UCSD-AML1 (cell line): ENCODE results near the gene AGBL1.

Source experiments
- DNase-seq: peaks from one replicate; lab custom pipeline; 2025; ENCODE audit not compliant: unreplicated experiment; lab: John Stamatoyannopoulos, UW

The AGBL1 gene

DNA sequence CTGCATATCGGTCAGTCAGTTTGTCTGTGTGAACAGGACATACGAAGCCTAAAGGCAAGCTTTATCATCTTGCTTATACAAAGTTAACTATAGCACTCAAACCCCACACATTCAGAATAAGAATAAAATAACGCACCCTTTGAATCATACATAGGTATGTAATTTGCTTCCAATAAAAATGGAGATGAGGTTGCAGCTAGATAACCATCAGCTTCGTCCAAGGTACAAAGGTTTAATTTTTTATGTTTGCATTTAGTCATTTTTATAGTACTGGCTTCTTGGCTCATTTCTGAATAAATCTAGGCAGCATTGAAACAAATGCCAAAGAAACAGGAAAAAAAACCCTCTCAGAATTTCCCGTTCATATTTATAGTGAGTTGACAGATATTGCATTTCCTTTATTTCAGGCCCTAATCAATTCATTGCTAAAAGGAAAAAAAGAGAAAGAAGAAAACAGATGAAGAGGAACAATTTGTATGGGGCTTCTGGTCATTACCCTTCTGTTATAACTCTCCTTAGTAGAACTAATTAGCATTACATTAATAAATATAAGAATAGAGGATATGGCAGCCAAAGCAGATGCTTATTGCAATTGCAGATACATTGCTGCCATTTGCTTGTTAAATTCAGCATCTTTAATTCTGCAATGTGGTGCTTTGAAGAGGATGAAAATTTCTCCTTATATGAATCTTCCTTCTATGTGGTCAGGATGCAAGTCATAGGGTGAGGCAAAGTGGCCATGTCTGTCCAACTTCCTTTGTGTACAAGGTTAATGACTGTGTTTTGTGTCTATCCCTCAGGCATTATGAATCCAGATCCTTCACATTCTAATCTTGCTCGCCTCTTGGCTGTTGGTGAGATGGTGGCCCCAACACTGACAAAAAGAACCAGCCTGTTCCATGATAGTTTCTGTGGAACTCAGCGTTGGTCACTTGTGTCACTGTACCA, 550.0 kb downstream of the AGBL1 start:
- no peak for DNase-seq

DNA sequence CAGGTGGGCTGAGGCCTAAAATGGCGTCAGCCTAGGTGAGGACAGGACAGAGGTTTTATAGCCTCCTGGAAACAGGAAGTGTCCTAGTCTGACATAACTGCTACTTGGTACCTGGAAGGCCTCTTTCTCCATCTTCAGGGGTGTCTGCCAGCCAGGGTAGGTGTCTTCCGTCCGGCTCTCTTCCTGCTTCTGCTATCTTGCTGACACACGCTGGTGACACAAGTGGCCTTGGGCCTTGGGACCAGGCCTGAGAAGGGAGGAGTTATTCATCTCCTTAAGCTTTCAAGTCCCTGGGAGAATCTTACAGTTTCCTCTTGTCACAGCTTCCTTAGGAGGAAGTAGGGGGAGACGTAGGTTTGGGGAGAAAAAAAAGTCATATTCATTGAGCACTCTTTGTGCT, 551.3 kb downstream of the AGBL1 start:
- no peak for DNase-seq

DNA sequence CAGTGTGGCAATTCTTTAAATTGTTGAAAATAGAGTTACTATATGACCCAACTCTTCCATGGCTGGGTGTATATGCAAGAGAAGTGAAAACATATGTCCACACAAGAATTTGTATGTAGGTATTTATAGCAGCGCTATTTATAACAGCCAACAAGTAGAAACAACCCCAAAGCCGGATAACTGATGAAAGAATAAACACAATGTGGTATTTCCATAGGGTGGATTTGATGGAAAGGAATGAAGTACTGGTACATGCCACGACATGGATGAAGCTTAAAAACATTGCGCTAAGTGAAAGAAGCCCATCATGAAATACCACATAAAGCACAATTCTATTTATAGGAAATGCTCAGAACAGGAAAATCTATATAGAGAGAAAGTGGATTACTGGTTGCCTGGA, 554.5 kb downstream of the AGBL1 start:
- no peak for DNase-seq

- no peak for DNase-seq
Observed at GRCh38 chr15:86634992-86635638, 555.4 kb downstream of the AGBL1 start.

GRCh38 chr15:86644339-86644738, 564.7 kb downstream of the AGBL1 start:
- no peak for DNase-seq

DNA sequence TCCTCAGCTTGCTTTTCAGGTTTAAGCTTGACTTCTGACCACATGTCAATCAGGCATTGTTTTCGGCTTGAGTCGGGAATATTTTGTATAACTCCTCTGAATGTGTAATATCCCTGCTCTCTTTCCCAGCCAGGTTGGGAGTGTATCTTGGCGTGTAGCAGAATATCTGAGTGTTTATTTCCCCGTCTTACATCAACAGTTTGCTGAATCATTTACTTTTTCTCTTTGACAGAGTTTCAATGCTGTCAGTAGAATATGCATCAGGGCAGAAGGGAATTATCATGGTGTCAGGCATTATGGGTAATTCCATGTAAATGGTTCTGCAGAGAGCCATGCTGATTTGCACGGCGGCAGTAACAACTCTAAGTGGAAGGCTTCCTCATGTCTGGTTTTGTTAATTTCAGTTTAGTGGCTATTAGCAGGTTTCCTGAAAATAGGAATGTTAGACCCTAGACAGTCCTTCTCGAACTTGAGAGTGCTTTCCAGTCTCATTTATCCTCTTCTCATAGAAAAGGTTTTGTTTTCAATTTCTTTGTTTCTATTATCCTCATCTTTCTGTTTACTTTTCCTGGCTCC, 566.3 kb downstream of the AGBL1 start:
- no peak for DNase-seq

DNA sequence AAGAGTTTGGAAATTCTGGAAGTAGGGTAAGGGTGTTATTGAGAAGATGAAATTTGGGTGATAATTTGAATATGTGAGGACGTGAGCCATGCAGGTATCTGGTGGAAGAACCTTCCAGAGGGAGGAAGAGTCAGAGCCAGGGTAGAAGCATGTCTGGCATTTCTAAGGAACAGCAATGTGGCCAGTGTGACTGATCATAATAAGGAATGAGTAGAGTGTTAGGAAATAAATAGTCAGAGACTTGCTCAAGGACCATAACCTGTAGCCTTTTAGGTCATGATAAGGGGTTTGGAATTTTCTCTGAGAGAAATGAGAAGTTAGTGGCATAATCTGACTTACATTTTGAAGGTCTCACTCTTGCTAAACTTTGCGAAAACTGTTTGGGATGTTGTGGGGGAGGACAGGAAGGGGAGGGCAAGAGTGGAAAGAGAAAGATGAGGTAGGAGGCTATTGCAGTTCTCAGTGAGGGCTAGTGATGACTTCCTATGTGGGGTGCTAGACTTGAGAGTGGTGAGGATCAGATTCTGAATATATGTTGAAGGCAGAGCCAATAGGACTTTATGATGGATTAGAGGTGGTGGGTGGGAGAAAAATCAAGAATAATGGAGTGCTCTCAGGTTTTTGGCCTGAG, 568.3 kb downstream of the AGBL1 start:
- DNase-seq, result no peak

- no peak for DNase-seq
Observed at GRCh38 chr15:86649277-86649676, 569.6 kb downstream of the AGBL1 start.

DNA sequence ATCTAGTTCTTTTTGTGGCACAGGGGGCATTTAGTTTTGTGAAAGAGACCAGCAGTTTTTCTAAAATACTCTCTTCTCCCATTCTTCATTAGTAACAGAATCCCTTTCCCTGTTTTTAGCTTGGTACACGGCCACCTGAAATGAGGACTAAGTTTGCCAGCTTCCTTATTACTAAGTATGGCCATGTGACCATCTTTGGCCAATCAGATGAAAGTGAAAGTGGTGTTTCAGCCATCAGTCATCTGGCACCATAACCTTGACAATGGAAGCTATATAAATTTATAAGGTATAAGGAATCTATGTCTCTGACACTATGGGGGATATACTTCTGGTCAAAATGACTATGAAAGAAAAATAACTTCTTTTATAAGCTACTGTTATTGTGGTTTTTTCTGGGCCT, 570.4 kb downstream of the AGBL1 start:
- DNase-seq, result no peak

DNA sequence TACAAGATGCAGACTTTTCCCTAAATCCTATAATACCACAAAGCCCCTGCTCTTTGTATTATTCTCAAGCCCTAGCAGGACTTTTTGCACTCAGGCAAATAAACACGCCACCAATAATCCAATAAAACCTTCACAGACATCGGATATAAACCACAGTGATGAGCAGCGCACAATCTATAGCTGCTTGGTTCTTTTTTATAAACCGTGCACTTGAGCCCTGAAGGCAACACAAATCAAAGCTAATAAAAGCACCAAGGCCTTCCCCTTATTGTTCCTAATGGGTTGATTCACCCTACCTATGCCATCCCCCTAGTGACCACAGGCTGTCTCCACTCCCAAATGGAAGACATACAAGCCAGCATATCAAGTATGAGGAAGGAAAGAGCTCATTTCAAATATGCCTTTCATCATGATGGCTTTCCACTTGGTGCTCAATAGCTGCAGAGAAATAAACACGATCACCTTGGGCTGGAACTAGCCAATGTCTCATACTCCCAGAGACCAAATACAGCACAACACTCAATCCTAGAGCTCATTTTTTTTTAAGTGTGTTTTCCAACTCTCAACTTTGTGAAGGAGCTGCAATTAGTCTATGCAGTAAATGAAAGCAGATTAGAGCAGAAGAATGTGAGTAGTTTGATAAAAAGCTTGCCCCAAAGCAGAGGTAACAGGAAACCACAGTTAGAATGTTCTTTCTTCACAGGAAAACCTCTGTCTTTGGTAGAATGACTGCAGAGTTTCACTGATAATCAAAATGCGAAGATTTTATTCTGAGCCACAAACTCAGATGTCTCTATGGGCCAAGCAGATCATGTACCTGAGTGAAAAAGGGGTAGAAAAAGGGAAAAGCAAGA, 573.9 kb downstream of the AGBL1 start:
- DNase-seq, result no peak

DNA sequence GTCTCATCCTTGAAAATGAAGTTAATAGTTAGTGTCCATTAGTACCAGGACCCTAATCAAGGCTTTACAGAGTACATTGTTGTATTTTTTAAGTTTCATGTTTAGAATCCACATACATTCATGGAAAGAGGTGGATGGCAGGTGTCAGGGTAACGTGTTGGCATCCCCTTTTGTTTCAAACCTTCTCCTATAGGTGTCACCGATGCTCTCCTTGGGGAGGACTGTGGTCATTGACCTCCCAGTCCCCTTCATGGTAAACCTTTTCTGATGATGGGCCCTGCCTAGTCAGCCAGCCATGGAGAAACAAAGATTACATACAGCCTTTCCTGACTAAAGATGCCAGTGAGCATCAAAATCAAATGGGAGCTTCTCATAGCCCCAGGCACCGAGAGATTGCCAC, 574.8 kb downstream of the AGBL1 start:
- no peak for DNase-seq

DNA sequence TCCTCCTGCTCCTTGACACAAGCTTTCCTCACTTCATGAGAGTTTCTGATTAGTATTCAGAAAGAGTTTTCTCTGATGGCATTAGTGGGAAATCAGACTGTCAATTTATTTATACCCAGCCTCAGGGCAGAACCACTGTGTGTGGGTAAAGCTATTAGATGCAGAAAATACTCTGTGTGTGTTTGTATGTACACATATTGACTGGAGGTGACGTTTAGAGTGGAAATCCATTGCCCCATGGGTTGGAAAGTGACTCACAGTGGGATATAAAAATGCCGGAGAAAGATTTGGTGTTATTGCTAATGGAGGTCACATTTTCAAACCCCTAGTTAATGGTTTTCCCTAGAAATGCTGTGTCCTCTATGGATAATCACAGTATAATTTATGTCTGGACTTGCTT, 577.6 kb downstream of the AGBL1 start:
- no peak for DNase-seq

GRCh38 chr15:86659724-86660411, 580.2 kb downstream of the AGBL1 start:
- DNase-seq, result no peak

- DNase-seq, result no peak
Observed at GRCh38 chr15:86661580-86661979, 581.9 kb downstream of the AGBL1 start.

- no peak for DNase-seq
Observed at GRCh38 chr15:86663304-86663703, 583.6 kb downstream of the AGBL1 start.

DNA sequence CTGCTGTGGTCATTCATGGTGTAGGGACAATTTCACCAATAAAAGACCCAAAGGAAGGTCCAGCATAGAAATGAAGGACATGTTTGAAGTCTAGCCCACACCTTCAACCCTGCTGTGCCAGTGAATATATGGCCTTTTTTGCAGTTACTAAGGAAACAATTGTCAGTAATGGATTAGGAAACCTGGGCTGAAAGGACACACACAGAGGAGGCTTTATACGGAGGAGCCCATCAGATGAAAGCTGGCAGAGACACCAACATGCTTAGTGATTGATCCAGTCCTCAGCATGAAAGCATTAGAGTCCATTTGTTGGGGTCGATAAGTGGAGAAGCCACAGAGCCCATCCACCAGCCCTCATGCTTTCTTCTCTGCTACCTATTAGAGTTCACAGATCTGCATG, 584.3 kb downstream of the AGBL1 start:
- no peak for DNase-seq

- DNase-seq, result no peak
Observed at GRCh38 chr15:86664581-86664980, 584.9 kb downstream of the AGBL1 start.

DNA sequence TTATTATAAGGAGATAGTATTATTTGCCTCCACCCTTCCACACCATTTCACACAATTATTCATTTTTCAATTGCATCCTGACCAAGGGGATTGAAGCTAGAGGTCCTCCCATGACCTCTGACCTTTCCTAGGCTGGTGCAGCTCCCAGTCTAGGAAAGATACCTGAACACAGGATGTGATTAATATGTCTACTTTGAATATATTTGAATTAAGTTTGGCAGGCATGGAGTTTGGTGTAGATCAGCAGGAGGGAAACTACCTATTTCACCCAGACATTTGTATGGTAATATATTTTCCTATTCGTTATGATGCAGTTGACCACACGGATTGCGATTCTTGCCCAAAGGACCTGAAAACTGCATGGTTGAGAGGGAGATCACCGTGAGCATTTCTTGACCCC, 596.3 kb downstream of the AGBL1 start:
- DNase-seq, result no peak

GRCh38 chr15:86677278-86677677, 597.6 kb downstream of the AGBL1 start:
- no peak for DNase-seq

DNA sequence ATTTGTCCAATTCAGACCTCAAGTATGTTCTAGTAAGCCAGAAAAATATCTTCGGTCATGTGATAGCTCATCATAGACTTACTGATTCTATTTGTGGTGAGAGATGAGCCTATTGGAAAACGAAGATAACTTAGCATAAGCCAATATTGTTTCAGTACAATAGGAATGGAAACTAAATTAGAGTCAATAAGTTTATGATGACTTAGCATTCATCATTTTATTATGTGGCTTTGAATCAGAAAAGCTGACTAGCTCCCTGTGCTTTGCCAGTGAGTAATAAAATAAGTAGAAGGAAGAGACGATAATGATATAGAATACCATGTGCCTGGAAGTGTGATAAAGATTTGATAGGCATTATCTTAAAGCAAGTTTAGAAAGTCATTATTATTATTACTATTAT, 605.6 kb downstream of the AGBL1 start:
- DNase-seq, result no peak
